H1 (cell line): Measurements from ENCODE around the gene ANK3. TPM values are rescaled to one million over a fixed set of nuclear protein-coding genes. Genes with fewer than 3 reads are reported as not detected.

Source experiments
- SIX5 ChIP-seq: IDR thresholded peaks from 2 replicates; pipeline ENCODE4 v1.6.1; 2011; ENCODE audit warnings: mild to moderate bottlenecking, low read depth, low read length
- polyA plus RNA-seq, 7 experiments: library from polyadenylated mRNA; depleted of rRNA in 3 of 7; stranded (reverse) in 5 of 7; unstranded in 2 of 7; fragments of >200 nt in 5 of 7; fragments of 200-250 nt in 2 of 7; gene quantifications; 1 replicate in 5 of 7; 2 replicates in 1 of 7; 4 replicates in 1 of 7; pipeline versions ENCODE4 v1.2.1 to v1.2.3, GENCODE V29; 2011 to 2013; ENCODE audit warnings: missing spikeins in 2 of 7, mixed read lengths in 2 of 7
- total RNA-seq: library from RNA; stranded (reverse); fragmentation: NEBNext Ultra II Directional; extraction: Animal tissue kit (Norgen Biotek cat#: 25700); gene quantifications from 2 replicates; pipeline ENCODE4 v1.2.1, GENCODE V29; 2021

Gene ANK3
- total and polyA plus RNA-seq, 2 of the 8 experiments (the other 6 are each of a cell fraction or from before 2014, with no cell fraction given): 18.1 to 67.9 TPM

DNA sequence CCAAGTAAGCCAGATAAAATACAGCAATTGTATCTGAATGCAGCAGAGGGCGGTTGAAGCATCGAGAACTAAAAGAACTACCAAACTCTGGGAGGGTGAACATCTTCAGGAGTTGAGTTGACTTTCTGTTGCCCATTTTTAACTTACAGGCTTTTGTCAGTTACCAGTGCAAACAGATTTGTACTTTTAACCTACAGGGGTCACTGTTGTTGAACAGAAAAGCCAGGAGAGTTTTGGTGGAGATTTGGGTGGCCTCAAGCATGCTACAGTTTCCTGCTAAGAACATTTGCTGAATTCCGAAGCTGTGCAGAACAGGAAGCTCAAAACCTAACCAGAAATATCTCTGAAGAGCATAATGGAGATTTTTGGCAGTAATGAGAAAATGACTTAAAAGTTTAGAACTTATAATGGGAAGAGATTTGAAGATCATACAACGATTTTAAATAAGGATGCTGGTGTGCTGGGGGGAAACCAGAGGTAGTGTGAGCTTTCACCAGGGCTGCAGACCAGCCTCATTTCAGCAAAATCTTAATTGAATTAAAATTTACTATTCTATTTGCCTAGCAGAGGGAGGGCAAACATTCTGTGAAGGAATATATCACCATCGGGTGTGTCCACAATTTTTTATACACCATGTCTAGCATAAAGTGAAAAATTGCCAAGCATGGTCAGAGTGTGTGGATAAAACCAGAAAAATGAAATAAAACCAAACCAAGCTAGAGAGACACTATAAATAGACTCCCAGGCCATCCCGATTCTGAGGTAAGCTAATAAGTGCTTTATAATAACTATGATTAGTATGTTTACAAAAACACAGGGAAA lies 274.7 kb downstream of the ANK3 start (continued):
- no peak for TF ChIP-seq SIX5
